HepG2 (cell line): ENCODE measurements around the gene PCOLCE2.

ENCODE experiments used
- CTCF ChIP-seq: sonication (generic); formaldehyde crosslinking; IDR thresholded peaks from 2 replicates; pipeline ENCODE4 v1.5.0; 2020; ENCODE audit warnings: mild to moderate bottlenecking, missing genetic modification reagents, moderate library complexity
- EZH2 ChIP-seq: conservative IDR thresholded peaks from 2 replicates; pipeline ENCODE4 v1.6.1; 2012; ENCODE audit warnings: mild to moderate bottlenecking, low read depth, low read length, moderate library complexity
- FLYWCH1 ChIP-seq: sonication (generic); formaldehyde crosslinking; IDR thresholded peaks from 2 replicates; pipeline ENCODE4 v1.8.1; 2023; ENCODE audit warnings: mild to moderate bottlenecking, missing genetic modification reagents
- TBP ChIP-seq: sonication (generic); formaldehyde crosslinking; IDR thresholded peaks from 2 replicates; pipeline ENCODE4 v1.5.0; 2020; ENCODE audit warnings: missing genetic modification reagents
- ZNF432 ChIP-seq: sonication (generic); formaldehyde crosslinking; IDR thresholded peaks from 2 replicates; pipeline ENCODE4 v1.5.0; 2020; ENCODE audit warnings: missing genetic modification reagents, mild to moderate bottlenecking, borderline replicate concordance
- ZNF609 ChIP-seq: sonication (generic); formaldehyde crosslinking; IDR thresholded peaks from 2 replicates; pipeline ENCODE4 v1.4.0; 2020; ENCODE audit warnings: mild to moderate bottlenecking, missing genetic modification reagents, borderline replicate concordance

- TF ChIP-seq TBP (CRISPR knock-in tag) (no peak), ZNF609 (CRISPR knock-in tag) (no peak), CTCF (CRISPR knock-in tag) (no peak), FLYWCH1 (CRISPR knock-in tag) (no peak), EZH2 (no peak), ZNF432 (CRISPR knock-in tag) (no peak)
Observed at GRCh38 chr3:142863010-142863817, 25.7 kb downstream of the PCOLCE2 start.
